ENCODE data around the gene ZNF804B.

ZNF804B gene

GRCh38 chr7:89073776-89074175 lies 314.3 kb downstream of the ZNF804B start:
- H4K20me1 ChIP-seq (ENCODE audit: insufficient read depth, low read length) = no peaks in the 10 kb centered on the region
- H3K79me2 ChIP-seq (ENCODE audit: insufficient read depth, low read length) = no peaks in the 10 kb centered on the region
- no peak overlapping the region for H2AFZ ChIP-seq (ENCODE audit: low read depth, low read length)
- H3K4me2 ChIP-seq (ENCODE audit: insufficient read depth, low read length) = no peak overlapping the region
- H3K9me3 ChIP-seq (ENCODE audit: insufficient read depth, low read length, severe bottlenecking) = no peaks in the 10 kb centered on the region
- TF ChIP-seq CTCF (IDR thresholded peaks at IDR 0.05; ENCODE audit: borderline replicate concordance, extremely low read depth, low read length, poor library complexity, severe bottlenecking) (no peak), EZH2 (IDR thresholded peaks at IDR 0.05; ENCODE audit: borderline replicate concordance, low read depth, low read length, severe bottlenecking) (no peak)
- no peak overlapping the region for H3K4me3 ChIP-seq (ENCODE audit: low read depth in 1 of 2, low read length in 2 of 2)
- DNase-seq (no peak), ATAC-seq (ENCODE audit: insufficient read depth, low read depth) (no peak)
- no peaks in the 10 kb centered on the region for H3K4me1 ChIP-seq (ENCODE audit: insufficient read depth, low read length)
- H3K27ac ChIP-seq (ENCODE audit: low read length) = no peak overlapping the region
- no peaks in the 10 kb centered on the region for H3K27me3 ChIP-seq (ENCODE audit: insufficient read depth, low read length, poor library complexity)
- no peak overlapping the region for H3K9ac ChIP-seq (ENCODE audit: low read depth, low read length)
- no peaks in the 10 kb centered on the region for H3K36me3 ChIP-seq (ENCODE audit: insufficient read depth, low read length)

GRCh38 chr7:89077992-89078391 lies 318.5 kb downstream of the ZNF804B start:
- Histone ChIP-seq H3K4me2 (ENCODE audit: insufficient read depth, low read length) (no peak overlapping the region), H3K9me3 (ENCODE audit: insufficient read depth, low read length, severe bottlenecking) (no peaks in the 10 kb centered on the region), H4K20me1 (ENCODE audit: insufficient read depth, low read length) (no peaks in the 10 kb centered on the region), H2AFZ (ENCODE audit: low read depth, low read length) (no peak overlapping the region), H3K27me3 (ENCODE audit: insufficient read depth, low read length, poor library complexity) (no peaks in the 10 kb centered on the region), H3K9ac (ENCODE audit: low read depth, low read length) (no peak overlapping the region), H3K27ac (ENCODE audit: low read length) (no peak overlapping the region), H3K4me3 (ENCODE audit: low read depth in 1 of 2, low read length in 2 of 2) (no peak overlapping the region), H3K36me3 (ENCODE audit: insufficient read depth, low read length) (no peaks in the 10 kb centered on the region), H3K79me2 (ENCODE audit: insufficient read depth, low read length) (no peaks in the 10 kb centered on the region), H3K4me1 (ENCODE audit: insufficient read depth, low read length) (no peaks in the 10 kb centered on the region)
- ATAC-seq (ENCODE audit: insufficient read depth, low read depth) (no peak), DNase-seq (no peak)
- TF ChIP-seq EZH2 (IDR thresholded peaks at IDR 0.05; ENCODE audit: borderline replicate concordance, low read depth, low read length, severe bottlenecking) = no peak
- TF ChIP-seq CTCF (IDR thresholded peaks at IDR 0.05; ENCODE audit: borderline replicate concordance, extremely low read depth, low read length, poor library complexity, severe bottlenecking) = no peak

- no peak for DNase-seq
- H3K4me1 ChIP-seq (ENCODE audit: insufficient read depth, low read length) = no peaks in the 10 kb centered on the region
- no peak overlapping the region for H3K4me2 ChIP-seq (ENCODE audit: insufficient read depth, low read length)
- no peak overlapping the region for H2AFZ ChIP-seq (ENCODE audit: low read depth, low read length)
- no peaks in the 10 kb centered on the region for H4K20me1 ChIP-seq (ENCODE audit: insufficient read depth, low read length)
- no peaks in the 10 kb centered on the region for H3K36me3 ChIP-seq (ENCODE audit: insufficient read depth, low read length)
- H3K79me2 ChIP-seq (ENCODE audit: insufficient read depth, low read length) = no peaks in the 10 kb centered on the region
- no peak overlapping the region for H3K4me3 ChIP-seq (ENCODE audit: low read depth in 1 of 2, low read length in 2 of 2)
- H3K9ac ChIP-seq (ENCODE audit: low read depth, low read length) = no peak overlapping the region
- H3K27ac ChIP-seq (ENCODE audit: low read length) = no peak overlapping the region
- H3K27me3 ChIP-seq (ENCODE audit: insufficient read depth, low read length, poor library complexity) = no peaks in the 10 kb centered on the region
- no peak for TF ChIP-seq CTCF (IDR thresholded peaks at IDR 0.05; ENCODE audit: borderline replicate concordance, extremely low read depth, low read length, poor library complexity, severe bottlenecking)
- TF ChIP-seq EZH2 (IDR thresholded peaks at IDR 0.05; ENCODE audit: borderline replicate concordance, low read depth, low read length, severe bottlenecking) = no peak
- ATAC-seq (ENCODE audit: insufficient read depth, low read depth) = no peak
- H3K9me3 ChIP-seq (ENCODE audit: insufficient read depth, low read length, severe bottlenecking) = no peaks in the 10 kb centered on the region
Observed at GRCh38 chr7:89085580-89085979, 326.1 kb downstream of the ZNF804B start.

GRCh38 chr7:89091550-89091949 lies 332.1 kb downstream of the ZNF804B start:
- no peak overlapping the region for H3K9ac ChIP-seq (ENCODE audit: low read depth, low read length)
- no peaks in the 10 kb centered on the region for H3K79me2 ChIP-seq (ENCODE audit: insufficient read depth, low read length)
- no peak for TF ChIP-seq CTCF (IDR thresholded peaks at IDR 0.05; ENCODE audit: borderline replicate concordance, extremely low read depth, low read length, poor library complexity, severe bottlenecking)
- no peak for TF ChIP-seq EZH2 (IDR thresholded peaks at IDR 0.05; ENCODE audit: borderline replicate concordance, low read depth, low read length, severe bottlenecking)
- H3K4me3 ChIP-seq (ENCODE audit: low read depth in 1 of 2, low read length in 2 of 2) = no peak overlapping the region
- no peaks in the 10 kb centered on the region for H3K4me1 ChIP-seq (ENCODE audit: insufficient read depth, low read length)
- H3K36me3 ChIP-seq (ENCODE audit: insufficient read depth, low read length) = no peaks in the 10 kb centered on the region
- DNase-seq = no peak
- ATAC-seq (ENCODE audit: insufficient read depth, low read depth) = no peak
- H3K9me3 ChIP-seq (ENCODE audit: insufficient read depth, low read length, severe bottlenecking) = no peaks in the 10 kb centered on the region
- H2AFZ ChIP-seq (ENCODE audit: low read depth, low read length) = no peak overlapping the region
- no peak overlapping the region for H3K27ac ChIP-seq (ENCODE audit: low read length)
- no peaks in the 10 kb centered on the region for H3K27me3 ChIP-seq (ENCODE audit: insufficient read depth, low read length, poor library complexity)
- no peak overlapping the region for H3K4me2 ChIP-seq (ENCODE audit: insufficient read depth, low read length)
- no peaks in the 10 kb centered on the region for H4K20me1 ChIP-seq (ENCODE audit: insufficient read depth, low read length)

Measured in DND-41 (cell line).